NCI-H187 (cell line): ENCODE results near the gene ANKRD24.
"Not testable (repeated sequence)": the region's sequence is repeated elsewhere in the genome, so short reads cannot be mapped to it uniquely, and the experiment has no call there.

Source experiments
- DNase-seq, 2 experiments: peaks; one replicate each; lab custom pipeline; 2025; lab: John Stamatoyannopoulos, UW

The ANKRD24 gene

GRCh38 chr19:4197625-4198466 is 15.4 kb downstream of the ANKRD24 start:
- no peak for DNase-seq

- DNase-seq, result no peak
Measured at GRCh38 chr19:4198467-4199126, 16.1 kb downstream of the ANKRD24 start.

- no peak for DNase-seq
Measured at GRCh38 chr19:4199699-4200293, 17.3 kb downstream of the ANKRD24 start.

- no peak for DNase-seq
Measured at GRCh38 chr19:4200940-4201542, 18.6 kb downstream of the ANKRD24 start.

GRCh38 chr19:4201798-4202197 is 19.3 kb downstream of the ANKRD24 start:
- no peak for DNase-seq

- no peak for DNase-seq
Measured at GRCh38 chr19:4206818-4207484, 24.5 kb downstream of the ANKRD24 start.

GRCh38 chr19:4208385-4209094 is 26.1 kb downstream of the ANKRD24 start:
- no peak for DNase-seq

- no peak for DNase-seq
Measured at GRCh38 chr19:4210166-4210731, 27.8 kb downstream of the ANKRD24 start.

- no peak for DNase-seq
Measured at GRCh38 chr19:4213116-4213515, 30.6 kb downstream of the ANKRD24 start.

- no peak for DNase-seq
Measured at GRCh38 chr19:4215807-4216206, 33.3 kb downstream of the ANKRD24 start.

- DNase-seq, result no peak
Measured at GRCh38 chr19:4216846-4217245, 34.4 kb downstream of the ANKRD24 start.

GRCh38 chr19:4217429-4218264 is 35.2 kb downstream of the ANKRD24 start:
- DNase-seq, result no peak

GRCh38 chr19:4218523-4218922 is 36.0 kb downstream of the ANKRD24 start:
- not testable (repeated sequence) for DNase-seq

GRCh38 chr19:4220188-4220587 is 37.7 kb downstream of the ANKRD24 start:
- DNase-seq, result no peak

- DNase-seq, result no peak
Measured at GRCh38 chr19:4224470-4224869, 42.0 kb downstream of the ANKRD24 start.

GRCh38 chr19:4225885-4226284 is 43.4 kb downstream of the ANKRD24 start:
- DNase-seq, result no peak

- no peak for DNase-seq
Measured at GRCh38 chr19:4227771-4228170, 45.3 kb downstream of the ANKRD24 start.

GRCh38 chr19:4228765-4229178 is 46.3 kb downstream of the ANKRD24 start:
- no peak for DNase-seq

- DNase-seq, result no peak
Measured at GRCh38 chr19:4229179-4229931, 46.9 kb downstream of the ANKRD24 start, which contains the start of gene EBI3. EBI3 (plus strand) TSS chr19:4229523; CDS start chr19:4229551, 28 bp downstream.
